ENCODE data around the gene CD200. TPM values are rescaled to one million over a fixed set of nuclear protein-coding genes. Genes with fewer than 3 reads are reported as not detected.

The CD200 gene
- total RNA-seq, 2 donors from 2014 or later: 49.2 to 58.6 TPM

DNA sequence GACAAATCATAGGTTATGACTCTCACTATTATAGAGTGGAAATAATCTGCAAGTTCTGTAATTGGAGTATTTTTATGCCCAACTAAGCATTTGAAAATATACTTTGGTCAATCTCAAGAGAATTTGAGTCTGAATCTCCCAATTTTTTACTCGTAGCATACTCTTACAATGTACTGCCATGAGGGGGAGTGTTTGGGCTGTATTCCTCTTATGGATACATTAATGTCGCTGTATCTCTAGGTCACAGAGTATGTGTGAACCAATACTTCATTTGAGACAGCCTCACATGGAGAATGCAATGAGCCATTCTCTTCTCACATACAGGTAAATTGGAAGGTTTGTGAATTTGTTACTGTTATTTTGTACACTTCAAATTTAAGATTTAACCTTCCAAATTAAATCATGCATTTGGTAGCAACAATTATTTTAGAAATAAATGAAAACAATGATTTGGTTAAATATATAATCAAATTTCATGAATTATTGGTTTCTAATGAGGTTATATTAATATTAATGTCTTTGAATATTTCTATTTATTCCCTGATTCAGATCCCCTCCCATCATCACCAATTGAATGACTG lies 5.5 kb upstream of the CD200 start:
- Histone ChIP-seq H3K27ac (ENCODE audit: low read depth, low read length) (no peak overlapping the region), H3K27me3 (ENCODE audit: control insufficient read depth, insufficient read depth, low read length, poor library complexity, severe bottlenecking) (no peaks in the 10 kb centered on the region), H3K4me1 (ENCODE audit: control insufficient read depth, insufficient read depth, low read length) (no peaks in the 10 kb centered on the region), H3K9me3 (ENCODE audit: control insufficient read depth, low read length) (no peaks in the 10 kb centered on the region), H3K36me3 (ENCODE audit: control insufficient read depth, insufficient read depth, low read length) (no peaks in the 10 kb centered on the region), H3K9ac (ENCODE audit: extremely low read depth, low read length, poor library complexity, severe bottlenecking) (no peak overlapping the region), H3K4me3 (ENCODE audit: low read length) (no peak overlapping the region)
- Mint-ChIP-seq H3K4me1 (peaks cover 26% of the 10 kb centered on the region), H3K27ac (no peak overlapping the region), H3K27me3 (ENCODE audit: insufficient read depth) (no peaks in the 10 kb centered on the region), H3K36me3 (ENCODE audit: low read depth) (no peaks in the 10 kb centered on the region), H3K9me3 (no peaks in the 10 kb centered on the region), H3K4me3 (no peak overlapping the region)
- 41% methylated on average over 2 of the region's 2 CpGs; no CpG with 5 or more reads in 1 of the 2 experiments for whole genome bisulfite sequencing, 2 experiments (ENCODE audit: insufficient coverage in 1 of 2, insufficient read length in 1 of 2)
- no peak for DNase-seq
- TF ChIP-seq, protein P1, sequence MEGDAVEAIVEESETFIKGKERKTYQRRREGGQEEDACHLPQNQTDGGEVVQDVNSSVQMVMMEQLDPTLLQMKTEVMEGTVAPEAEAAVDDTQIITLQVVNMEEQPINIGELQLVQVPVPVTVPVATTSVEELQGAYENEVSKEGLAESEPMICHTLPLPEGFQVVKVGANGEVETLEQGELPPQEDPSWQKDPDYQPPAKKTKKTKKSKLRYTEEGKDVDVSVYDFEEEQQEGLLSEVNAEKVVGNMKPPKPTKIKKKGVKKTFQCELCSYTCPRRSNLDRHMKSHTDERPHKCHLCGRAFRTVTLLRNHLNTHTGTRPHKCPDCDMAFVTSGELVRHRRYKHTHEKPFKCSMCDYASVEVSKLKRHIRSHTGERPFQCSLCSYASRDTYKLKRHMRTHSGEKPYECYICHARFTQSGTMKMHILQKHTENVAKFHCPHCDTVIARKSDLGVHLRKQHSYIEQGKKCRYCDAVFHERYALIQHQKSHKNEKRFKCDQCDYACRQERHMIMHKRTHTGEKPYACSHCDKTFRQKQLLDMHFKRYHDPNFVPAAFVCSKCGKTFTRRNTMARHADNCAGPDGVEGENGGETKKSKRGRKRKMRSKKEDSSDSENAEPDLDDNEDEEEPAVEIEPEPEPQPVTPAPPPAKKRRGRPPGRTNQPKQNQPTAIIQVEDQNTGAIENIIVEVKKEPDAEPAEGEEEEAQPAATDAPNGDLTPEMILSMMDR (conservative IDR thresholded peaks at IDR 0.05): peak; percentile 77

DNA sequence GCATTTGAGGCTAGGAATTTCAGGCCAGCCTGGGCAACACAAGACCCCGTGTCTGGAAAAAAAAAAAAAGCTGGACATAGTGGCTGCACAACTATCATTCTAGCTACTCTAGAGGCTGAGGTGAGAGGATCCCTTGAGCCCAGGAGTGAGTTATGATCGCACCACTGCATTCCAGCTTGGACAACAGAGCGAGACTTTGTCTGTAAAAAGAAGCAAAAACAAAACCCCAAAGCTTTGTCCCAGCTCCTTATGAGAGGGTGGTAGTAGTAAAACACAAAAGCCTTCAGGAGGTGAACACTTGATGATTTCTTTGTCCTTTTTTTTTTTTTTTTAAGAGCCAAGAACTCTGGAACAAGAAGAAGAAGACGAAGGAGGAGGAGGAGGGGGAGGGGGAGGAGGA lies 1.1 kb upstream of the CD200 start:
- H3K4me1 ChIP-seq (ENCODE audit: control insufficient read depth, insufficient read depth, low read length): peaks cover under 1% of the 10 kb centered on the region
- TF ChIP-seq, protein P1 (conservative IDR thresholded peaks at IDR 0.05): no peak
- H3K27me3 Mint-ChIP-seq (ENCODE audit: insufficient read depth): no peaks in the 10 kb centered on the region
- no peak overlapping the region for H3K27ac Mint-ChIP-seq
- no peak overlapping the region for H3K27ac ChIP-seq (ENCODE audit: low read depth, low read length)
- peaks cover 4% of the 10 kb centered on the region for H3K36me3 Mint-ChIP-seq (ENCODE audit: low read depth)
- H3K9ac ChIP-seq (ENCODE audit: extremely low read depth, low read length, poor library complexity, severe bottlenecking): no peak overlapping the region
- H3K4me1 Mint-ChIP-seq: peaks cover 28% of the 10 kb centered on the region
- H3K9me3 Mint-ChIP-seq: no peaks in the 10 kb centered on the region
- H3K4me3 ChIP-seq (ENCODE audit: low read length): no peak overlapping the region
- no peaks in the 10 kb centered on the region for H3K9me3 ChIP-seq (ENCODE audit: control insufficient read depth, low read length)
- no peak for DNase-seq
- H3K27me3 ChIP-seq (ENCODE audit: control insufficient read depth, insufficient read depth, low read length, poor library complexity, severe bottlenecking): no peaks in the 10 kb centered on the region
- H3K36me3 ChIP-seq (ENCODE audit: control insufficient read depth, insufficient read depth, low read length): no peaks in the 10 kb centered on the region
- 93 to 94% methylated on average over 3 to 4 of the region's 4 CpGs for WGBS, 2 experiments (ENCODE audit: insufficient coverage in 1 of 2, insufficient read length in 1 of 2)
- peak overlapping the region; percentile 96 for H3K4me3 Mint-ChIP-seq

DNA sequence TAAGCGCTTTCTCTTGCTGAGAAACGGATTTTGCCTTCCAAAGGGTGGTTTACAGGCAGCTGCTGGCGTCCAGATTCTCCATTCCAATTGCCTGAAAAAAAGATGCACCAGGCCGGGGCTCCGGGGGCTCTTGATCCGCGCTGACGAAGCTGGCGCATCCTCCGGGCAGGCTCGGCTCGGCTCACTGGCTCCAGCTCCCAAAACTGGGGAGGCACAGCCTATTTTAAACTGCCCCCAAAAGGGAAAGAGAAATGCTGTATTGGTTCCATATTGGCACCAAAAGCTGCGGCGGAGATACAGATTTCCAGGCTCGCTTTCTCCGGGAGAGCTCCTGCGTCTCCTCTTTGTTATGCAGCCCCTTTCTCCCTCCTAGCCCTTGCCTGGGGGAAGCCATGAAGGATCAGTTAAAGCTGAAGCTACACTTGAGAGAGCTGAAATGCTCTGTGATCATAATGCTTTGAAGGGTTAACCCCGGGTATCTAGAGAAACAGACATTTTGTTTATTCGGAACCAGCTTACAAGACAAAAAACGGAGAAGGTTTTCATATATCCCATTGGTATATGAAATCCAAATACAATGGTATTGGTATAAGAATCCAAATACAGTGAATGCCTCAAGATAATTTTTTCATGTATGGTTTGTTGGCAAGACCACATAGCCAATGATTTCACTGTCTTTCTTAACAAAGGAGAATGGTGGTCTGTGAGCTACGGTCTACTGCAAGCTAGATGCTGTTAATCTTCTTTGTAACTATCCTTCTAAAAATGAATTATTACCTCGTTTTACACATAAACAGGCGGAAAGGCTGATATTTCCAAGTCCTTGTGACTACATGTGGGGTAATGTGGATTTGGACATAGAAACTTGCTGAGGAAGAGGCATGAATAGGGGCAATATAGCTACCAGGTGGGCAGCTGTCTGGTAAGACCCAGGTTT lies 693 bp downstream of the CD200 start:
- H3K27ac Mint-ChIP-seq: peak overlapping the region; percentile 84
- WGBS, 2 experiments (ENCODE audit: insufficient coverage in 1 of 2, insufficient read length in 1 of 2): 0 to 1% methylated on average over 17 to 23 of the region's 23 CpGs
- H3K9ac ChIP-seq (ENCODE audit: extremely low read depth, low read length, poor library complexity, severe bottlenecking): peak overlapping the region; percentile 78
- peak overlapping the region; percentile 96 for H3K27ac ChIP-seq (ENCODE audit: low read depth, low read length)
- H3K36me3 Mint-ChIP-seq (ENCODE audit: low read depth): peaks cover 13% of the 10 kb centered on the region
- peaks cover 4% of the 10 kb centered on the region for H3K4me1 ChIP-seq (ENCODE audit: control insufficient read depth, insufficient read depth, low read length)
- H3K4me3 ChIP-seq (ENCODE audit: low read length): peak overlapping the region; percentile 97
- H3K27me3 Mint-ChIP-seq (ENCODE audit: insufficient read depth): no peaks in the 10 kb centered on the region
- H3K9me3 ChIP-seq (ENCODE audit: control insufficient read depth, low read length): no peaks in the 10 kb centered on the region
- no peaks in the 10 kb centered on the region for H3K27me3 ChIP-seq (ENCODE audit: control insufficient read depth, insufficient read depth, low read length, poor library complexity, severe bottlenecking)
- DNase-seq: peak; percentile 76
- peak overlapping the region; percentile 96 for H3K4me3 Mint-ChIP-seq
- H3K9me3 Mint-ChIP-seq: no peaks in the 10 kb centered on the region
- peaks cover 3% of the 10 kb centered on the region for H3K36me3 ChIP-seq (ENCODE audit: control insufficient read depth, insufficient read depth, low read length)
- H3K4me1 Mint-ChIP-seq: peaks cover 40% of the 10 kb centered on the region
- TF ChIP-seq, protein P1 (conservative IDR thresholded peaks at IDR 0.05): no peak

Measured in endodermal cell (in vitro differentiated cells).